Suppressor macrophage treated with lipopolysaccharide for 4 hours (primary cell): Measurements from ENCODE around the gene MEDAG.

Source experiments
- DNase-seq: peaks from one replicate; pipeline ENCODE4 v3.0.0-alpha.2; 2020

Gene MEDAG

GRCh38 chr13:30905932-30906383 is at the start of gene MEDAG:
MEDAG (plus strand) TSS chr13:30906271; CDS start chr13:30906516, 245 bp downstream.
- DNase-seq, result no peak

- peak; percentile 41 for DNase-seq
These were observed 49.1 kb upstream of the MEDAG start for GRCh38 chr13:30857018-30857417.

- no peak for DNase-seq
These were observed 48.4 kb upstream of the MEDAG start for GRCh38 chr13:30857636-30858035.

GRCh38 chr13:30859326-30859725 is 46.7 kb upstream of the MEDAG start:
- no peak for DNase-seq

- DNase-seq, result no peak
These were observed 44.9 kb upstream of the MEDAG start for GRCh38 chr13:30861163-30861562.

GRCh38 chr13:30861836-30862467 is 44.1 kb upstream of the MEDAG start:
- no peak for DNase-seq

GRCh38 chr13:30862707-30863106 is 43.4 kb upstream of the MEDAG start:
- no peak for DNase-seq

GRCh38 chr13:30863231-30863630 is 42.8 kb upstream of the MEDAG start:
- no peak for DNase-seq

- DNase-seq, result no peak
These were observed 42.3 kb upstream of the MEDAG start for GRCh38 chr13:30863796-30864195.

GRCh38 chr13:30864433-30865122 is 41.5 kb upstream of the MEDAG start:
- no peak for DNase-seq

- DNase-seq, result peak; percentile 86
These were observed 40.7 kb upstream of the MEDAG start for GRCh38 chr13:30865123-30866049.

GRCh38 chr13:30866677-30867076 is 39.4 kb upstream of the MEDAG start:
- DNase-seq, result no peak

- DNase-seq, result no peak
These were observed 38.9 kb upstream of the MEDAG start for GRCh38 chr13:30867089-30867669.

GRCh38 chr13:30868799-30869470 is 37.1 kb upstream of the MEDAG start:
- DNase-seq, result no peak

- no peak for DNase-seq
These were observed 36.6 kb upstream of the MEDAG start for GRCh38 chr13:30869491-30869890.

- peak; percentile 67 for DNase-seq
These were observed 35.8 kb upstream of the MEDAG start for GRCh38 chr13:30870049-30870884.

- DNase-seq, result no peak
These were observed 35.0 kb upstream of the MEDAG start for GRCh38 chr13:30870916-30871587.

- DNase-seq, result peak; percentile 34
These were observed 34.3 kb upstream of the MEDAG start for GRCh38 chr13:30871588-30872275.

GRCh38 chr13:30872276-30872594 is 33.8 kb upstream of the MEDAG start:
- no peak for DNase-seq

GRCh38 chr13:30872685-30873461 is 33.2 kb upstream of the MEDAG start:
- DNase-seq, result peak; percentile 93
